Measurements from ENCODE around the gene PLPPR5. TPM values are rescaled to one million over a fixed set of nuclear protein-coding genes. Genes with fewer than 3 reads are reported as not detected.

The PLPPR5 gene
- total RNA-seq, 1 experiment from 2014 or later, result not detected

DNA sequence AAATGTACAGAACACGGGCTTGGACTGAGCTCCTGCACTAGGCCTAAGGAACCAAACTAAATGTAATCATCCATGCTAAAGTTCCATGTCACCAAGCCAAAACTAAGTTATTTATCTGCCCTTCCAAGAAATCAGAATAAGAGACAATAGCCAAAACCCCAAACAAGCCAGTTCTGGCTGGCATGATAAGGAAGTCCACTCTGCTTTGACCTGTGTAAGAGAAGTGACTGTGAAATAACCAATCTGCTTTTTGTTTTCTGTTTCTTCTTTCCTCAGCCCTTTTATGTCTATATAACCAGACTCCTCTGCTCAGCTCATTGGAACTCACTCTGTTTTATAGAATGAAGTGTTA lies 15.1 kb downstream of the PLPPR5 start:
- Histone ChIP-seq H3K27me3 (replicated peaks; ENCODE audit: control insufficient read depth, insufficient read depth, low read length) (no peaks in the 10 kb centered on the region), H3K4me3 (ENCODE audit: low read depth, low read length) (no peak overlapping the region), H3K4me1 (no peaks in the 10 kb centered on the region), H3K36me3 (ENCODE audit: control insufficient read depth, insufficient read depth, low read length) (no peaks in the 10 kb centered on the region), H3K9me3 (no peaks in the 10 kb centered on the region)
- no peak for DNase-seq
- BruUV-seq (replicated peaks), result no TSS peak
- Mint-ChIP-seq H3K36me3 (ENCODE audit: insufficient read depth, unreplicated experiment) (no peaks in the 10 kb centered on the region), H3K9me3 (ENCODE audit: unreplicated experiment) (no peaks in the 10 kb centered on the region), H3K4me1 (ENCODE audit: low read depth, unreplicated experiment) (no peaks in the 10 kb centered on the region), H3K27me3 (ENCODE audit: insufficient read depth, unreplicated experiment) (no peaks in the 10 kb centered on the region), H3K27ac (ENCODE audit: unreplicated experiment) (no peak overlapping the region), H3K4me3 (ENCODE audit: unreplicated experiment) (no peak overlapping the region)
- POLR2A ChIA-PET, result no interaction called here
- TF ChIP-seq, protein P1, sequence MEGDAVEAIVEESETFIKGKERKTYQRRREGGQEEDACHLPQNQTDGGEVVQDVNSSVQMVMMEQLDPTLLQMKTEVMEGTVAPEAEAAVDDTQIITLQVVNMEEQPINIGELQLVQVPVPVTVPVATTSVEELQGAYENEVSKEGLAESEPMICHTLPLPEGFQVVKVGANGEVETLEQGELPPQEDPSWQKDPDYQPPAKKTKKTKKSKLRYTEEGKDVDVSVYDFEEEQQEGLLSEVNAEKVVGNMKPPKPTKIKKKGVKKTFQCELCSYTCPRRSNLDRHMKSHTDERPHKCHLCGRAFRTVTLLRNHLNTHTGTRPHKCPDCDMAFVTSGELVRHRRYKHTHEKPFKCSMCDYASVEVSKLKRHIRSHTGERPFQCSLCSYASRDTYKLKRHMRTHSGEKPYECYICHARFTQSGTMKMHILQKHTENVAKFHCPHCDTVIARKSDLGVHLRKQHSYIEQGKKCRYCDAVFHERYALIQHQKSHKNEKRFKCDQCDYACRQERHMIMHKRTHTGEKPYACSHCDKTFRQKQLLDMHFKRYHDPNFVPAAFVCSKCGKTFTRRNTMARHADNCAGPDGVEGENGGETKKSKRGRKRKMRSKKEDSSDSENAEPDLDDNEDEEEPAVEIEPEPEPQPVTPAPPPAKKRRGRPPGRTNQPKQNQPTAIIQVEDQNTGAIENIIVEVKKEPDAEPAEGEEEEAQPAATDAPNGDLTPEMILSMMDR (IDR thresholded peaks at IDR 0.05; ENCODE audit: insufficient read depth in 1 of 2, low read depth in 1 of 2, low read length in 1 of 2, severe bottlenecking in 1 of 2, unreplicated experiment in 1 of 2), result no peak
- intact Hi-C loops (cut with micrococcal nuclease; ENCODE audit: unreplicated experiment), result no loop called here
- CTCF ChIA-PET, result no interaction called here

DNA sequence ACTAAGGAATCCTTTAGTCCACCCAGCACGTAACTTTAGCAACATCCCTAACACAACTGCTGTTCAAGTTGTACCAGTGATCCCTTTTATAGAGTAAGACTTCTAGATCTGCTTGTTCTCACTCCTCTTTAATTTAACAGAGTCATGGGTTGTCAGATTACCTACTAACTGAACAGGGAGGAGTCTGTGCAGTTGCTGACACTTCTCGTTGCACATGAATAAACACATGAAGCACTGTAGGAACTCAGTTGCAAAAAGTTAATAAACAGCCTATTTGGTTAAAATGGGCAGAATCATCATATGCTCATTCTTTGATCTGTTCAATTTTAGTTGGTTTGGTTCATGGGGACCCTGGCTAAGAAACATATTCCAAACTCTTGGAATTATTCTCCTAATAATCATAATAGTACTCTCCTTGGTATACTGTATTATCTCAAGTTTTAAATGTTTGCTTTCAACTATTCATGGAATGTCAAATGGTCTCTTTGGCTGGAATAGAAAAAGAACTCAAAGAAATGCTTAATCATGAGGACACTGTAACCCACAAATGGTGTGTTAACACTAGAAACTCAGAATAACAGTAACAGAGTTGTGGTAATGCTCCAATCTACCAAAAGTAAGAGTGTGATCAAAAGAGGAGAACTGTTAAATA lies 15.6 kb downstream of the PLPPR5 start:
- no peaks in the 10 kb centered on the region for H3K36me3 ChIP-seq (ENCODE audit: control insufficient read depth, insufficient read depth, low read length)
- H3K9me3 Mint-ChIP-seq (ENCODE audit: unreplicated experiment), result no peaks in the 10 kb centered on the region
- POLR2A ChIA-PET, result no interaction called here
- H3K4me3 ChIP-seq (ENCODE audit: low read depth, low read length), result no peak overlapping the region
- H3K27me3 ChIP-seq (replicated peaks; ENCODE audit: control insufficient read depth, insufficient read depth, low read length), result no peaks in the 10 kb centered on the region
- H3K4me1 ChIP-seq, result no peaks in the 10 kb centered on the region
- CTCF ChIA-PET, result no interaction called here
- TF ChIP-seq, protein P1 (IDR thresholded peaks at IDR 0.05; ENCODE audit: insufficient read depth in 1 of 2, low read depth in 1 of 2, low read length in 1 of 2, severe bottlenecking in 1 of 2, unreplicated experiment in 1 of 2), result no peak
- no TSS peak for BruUV-seq (replicated peaks)
- no peak for DNase-seq
- H3K9me3 ChIP-seq, result no peaks in the 10 kb centered on the region
- no peak overlapping the region for H3K27ac Mint-ChIP-seq (ENCODE audit: unreplicated experiment)
- no peaks in the 10 kb centered on the region for H3K36me3 Mint-ChIP-seq (ENCODE audit: insufficient read depth, unreplicated experiment)
- intact Hi-C loops (cut with micrococcal nuclease; ENCODE audit: unreplicated experiment), result no loop called here
- H3K4me1 Mint-ChIP-seq (ENCODE audit: low read depth, unreplicated experiment), result no peaks in the 10 kb centered on the region
- H3K27me3 Mint-ChIP-seq (ENCODE audit: insufficient read depth, unreplicated experiment), result no peaks in the 10 kb centered on the region
- no peak overlapping the region for H3K4me3 Mint-ChIP-seq (ENCODE audit: unreplicated experiment)

DNA sequence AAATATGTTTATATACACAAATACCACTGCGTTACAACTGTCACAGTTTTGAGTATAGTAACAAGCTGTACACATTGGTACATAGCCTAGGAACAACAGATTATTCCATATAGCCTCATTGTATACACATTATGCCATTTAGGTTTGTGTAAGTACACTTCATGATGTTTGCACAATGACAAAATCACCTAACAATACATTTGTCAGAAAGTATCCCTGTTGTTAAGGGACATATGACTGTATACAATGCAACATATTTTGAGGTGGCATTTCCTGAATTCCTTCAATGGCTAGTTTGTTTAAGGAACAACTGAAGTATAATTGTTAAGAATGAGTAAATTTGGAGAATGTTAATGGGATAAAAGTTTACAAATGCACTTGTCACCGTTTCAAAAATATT lies 19.0 kb downstream of the PLPPR5 start:
- ChIA-PET CTCF (no interaction called here), POLR2A (no interaction called here)
- BruUV-seq (replicated peaks), result no TSS peak
- no peaks in the 10 kb centered on the region for H3K9me3 Mint-ChIP-seq (ENCODE audit: unreplicated experiment)
- no peak for DNase-seq
- TF ChIP-seq, protein P1 (IDR thresholded peaks at IDR 0.05; ENCODE audit: insufficient read depth in 1 of 2, low read depth in 1 of 2, low read length in 1 of 2, severe bottlenecking in 1 of 2, unreplicated experiment in 1 of 2), result no peak
- Histone ChIP-seq H3K27me3 (replicated peaks; ENCODE audit: control insufficient read depth, insufficient read depth, low read length) (no peaks in the 10 kb centered on the region), H3K4me3 (ENCODE audit: low read depth, low read length) (no peak overlapping the region), H3K9me3 (no peaks in the 10 kb centered on the region), H3K36me3 (ENCODE audit: control insufficient read depth, insufficient read depth, low read length) (no peaks in the 10 kb centered on the region), H3K4me1 (no peaks in the 10 kb centered on the region)
- no peaks in the 10 kb centered on the region for H3K27me3 Mint-ChIP-seq (ENCODE audit: insufficient read depth, unreplicated experiment)
- no peak overlapping the region for H3K4me3 Mint-ChIP-seq (ENCODE audit: unreplicated experiment)
- no peak overlapping the region for H3K27ac Mint-ChIP-seq (ENCODE audit: unreplicated experiment)
- H3K4me1 Mint-ChIP-seq (ENCODE audit: low read depth, unreplicated experiment), result no peaks in the 10 kb centered on the region
- H3K36me3 Mint-ChIP-seq (ENCODE audit: insufficient read depth, unreplicated experiment), result no peaks in the 10 kb centered on the region
- intact Hi-C loops (cut with micrococcal nuclease; ENCODE audit: unreplicated experiment), result no loop called here

Data from Caco-2 (cell line).